ENCODE measurements around the gene EGFL7. TPM values are rescaled to one million over a fixed set of nuclear protein-coding genes. Genes with fewer than 3 reads are reported as not detected.

Gene EGFL7
- 56.2 and 58.7 TPM in 2 replicates for total RNA-seq

DNA sequence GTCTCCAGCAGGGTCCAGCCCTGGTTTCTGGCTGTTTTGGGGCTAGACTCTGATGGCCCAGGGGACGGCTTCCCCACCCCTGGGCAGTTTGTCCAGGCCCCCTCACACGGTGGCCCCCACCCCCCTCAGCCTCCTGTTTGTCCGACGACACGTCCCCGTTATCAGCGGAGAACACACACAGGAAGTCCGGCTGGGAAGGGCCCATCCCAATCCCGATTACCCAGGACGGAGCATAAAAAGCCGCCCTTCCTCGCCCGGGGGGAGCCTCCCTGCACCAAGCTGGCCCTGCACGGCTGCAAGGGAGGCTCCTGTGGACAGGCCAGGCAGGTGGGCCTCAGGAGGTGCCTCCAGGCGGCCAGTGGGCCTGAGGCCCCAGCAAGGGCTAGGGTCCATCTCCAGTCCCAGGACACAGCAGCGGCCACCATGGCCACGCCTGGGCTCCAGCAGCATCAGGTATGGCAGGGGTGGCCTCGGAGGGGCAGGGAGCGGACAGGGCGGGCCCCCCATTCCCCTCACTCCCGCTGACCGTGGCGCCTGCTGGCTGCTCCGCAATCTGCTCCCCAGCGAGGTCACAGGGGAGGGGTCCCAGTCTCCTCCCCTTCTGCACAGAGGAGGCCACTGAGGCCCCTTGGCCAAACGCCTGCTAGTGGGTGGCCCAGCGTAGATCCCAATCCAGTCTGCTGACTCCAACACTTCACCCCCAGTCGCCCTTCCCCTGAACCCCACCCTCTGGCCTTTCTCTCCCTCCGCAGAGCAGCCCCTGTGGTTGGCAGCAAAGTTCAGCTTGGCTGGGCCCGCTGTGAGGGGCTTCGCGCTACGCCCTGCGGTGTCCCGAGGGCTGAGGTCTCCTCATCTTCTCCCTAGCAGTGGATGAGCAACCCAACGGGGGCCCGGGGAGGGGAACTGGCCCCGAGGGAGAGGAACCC is at the start of gene EGFL7:
Gene EGFL7 (plus strand): TSS at position 261 of the 926 bp plus-strand sequence. CDS start 5,367 bp downstream, outside the sequence.
- DNase-seq (ENCODE audit: low read depth), result no peak
- no peaks in the 10 kb centered on the region for H3K36me3 ChIP-seq (ENCODE audit: control insufficient read depth, insufficient read depth, low read length)
- TF ChIP-seq, protein P1, sequence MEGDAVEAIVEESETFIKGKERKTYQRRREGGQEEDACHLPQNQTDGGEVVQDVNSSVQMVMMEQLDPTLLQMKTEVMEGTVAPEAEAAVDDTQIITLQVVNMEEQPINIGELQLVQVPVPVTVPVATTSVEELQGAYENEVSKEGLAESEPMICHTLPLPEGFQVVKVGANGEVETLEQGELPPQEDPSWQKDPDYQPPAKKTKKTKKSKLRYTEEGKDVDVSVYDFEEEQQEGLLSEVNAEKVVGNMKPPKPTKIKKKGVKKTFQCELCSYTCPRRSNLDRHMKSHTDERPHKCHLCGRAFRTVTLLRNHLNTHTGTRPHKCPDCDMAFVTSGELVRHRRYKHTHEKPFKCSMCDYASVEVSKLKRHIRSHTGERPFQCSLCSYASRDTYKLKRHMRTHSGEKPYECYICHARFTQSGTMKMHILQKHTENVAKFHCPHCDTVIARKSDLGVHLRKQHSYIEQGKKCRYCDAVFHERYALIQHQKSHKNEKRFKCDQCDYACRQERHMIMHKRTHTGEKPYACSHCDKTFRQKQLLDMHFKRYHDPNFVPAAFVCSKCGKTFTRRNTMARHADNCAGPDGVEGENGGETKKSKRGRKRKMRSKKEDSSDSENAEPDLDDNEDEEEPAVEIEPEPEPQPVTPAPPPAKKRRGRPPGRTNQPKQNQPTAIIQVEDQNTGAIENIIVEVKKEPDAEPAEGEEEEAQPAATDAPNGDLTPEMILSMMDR (IDR thresholded peaks at IDR 0.05; ENCODE audit: insufficient read depth, low read length, poor library complexity, severe bottlenecking), result no peak
- peaks cover 39% of the 10 kb centered on the region for H3K27me3 ChIP-seq (ENCODE audit: control insufficient read depth, insufficient read depth, low read length)
- H3K4me3 ChIP-seq (ENCODE audit: low read depth, low read length), result no peak within 1 kb of the TSS

DNA sequence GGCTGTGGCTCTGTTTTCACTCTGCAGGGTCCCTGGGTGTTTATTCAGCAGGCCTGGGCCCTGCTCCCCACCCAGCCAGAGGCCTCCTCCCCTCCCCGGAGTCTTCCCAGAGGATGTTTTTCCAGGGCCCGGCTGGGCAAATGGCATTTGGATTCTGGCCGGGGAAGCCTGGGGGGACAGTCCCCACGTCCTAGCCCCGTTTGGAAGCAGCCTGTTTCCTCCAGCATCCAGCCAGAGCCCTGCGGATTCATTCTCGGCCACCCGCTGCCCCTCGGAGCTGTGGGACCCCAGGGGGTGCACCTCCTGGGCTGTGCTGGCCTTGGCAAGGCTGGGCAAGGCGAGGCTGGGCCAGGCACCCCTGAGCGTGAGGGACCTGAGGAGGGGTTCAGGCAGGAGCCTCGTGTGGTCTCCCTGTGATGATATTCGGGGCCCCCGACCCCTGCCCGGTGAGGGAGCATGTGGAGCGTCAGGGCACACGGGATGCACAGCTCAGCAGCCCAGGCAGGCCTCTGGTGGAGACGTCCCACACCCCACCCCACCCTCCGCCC is 48.8 kb upstream of the EGFL7 start:
- H3K36me3 ChIP-seq (ENCODE audit: control insufficient read depth, insufficient read depth, low read length), result no peaks in the 10 kb centered on the region
- no peak overlapping the region for H3K4me3 ChIP-seq (ENCODE audit: low read depth, low read length)
- TF ChIP-seq, protein P1 (IDR thresholded peaks at IDR 0.05; ENCODE audit: insufficient read depth, low read length, poor library complexity, severe bottlenecking), result no peak
- peaks cover 23% of the 10 kb centered on the region for H3K27me3 ChIP-seq (ENCODE audit: control insufficient read depth, insufficient read depth, low read length)
- DNase-seq (ENCODE audit: low read depth), result no peak

DNA sequence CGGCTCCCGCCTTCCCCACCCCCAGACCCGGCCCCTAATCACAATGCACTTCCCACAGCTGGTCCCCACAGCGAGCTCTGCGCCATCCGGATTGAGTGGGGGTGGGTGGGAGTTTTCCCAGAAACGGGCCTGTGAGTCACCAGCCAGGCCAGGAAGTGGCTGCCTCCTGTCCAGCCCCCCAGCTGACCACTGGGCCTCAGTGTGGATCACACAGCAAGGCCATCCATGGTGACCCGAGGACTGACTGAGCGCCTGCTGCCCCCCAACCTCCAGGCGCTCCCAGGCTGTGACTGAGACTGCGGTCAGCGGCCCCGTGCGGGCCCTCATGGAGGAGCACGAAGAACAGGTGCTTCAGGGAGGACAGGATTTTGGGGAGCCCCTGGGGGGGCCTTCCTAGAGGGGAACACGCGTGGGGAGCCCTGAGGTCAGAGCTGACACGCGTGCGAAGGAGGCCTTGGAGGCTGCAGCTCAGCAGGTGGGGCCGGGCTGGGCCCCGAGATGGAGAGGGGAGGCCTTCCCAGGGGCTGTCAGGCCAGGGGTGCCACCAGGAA is 48.3 kb upstream of the EGFL7 start:
- TF ChIP-seq, protein P1 (IDR thresholded peaks at IDR 0.05; ENCODE audit: insufficient read depth, low read length, poor library complexity, severe bottlenecking), result no peak
- no peak for DNase-seq (ENCODE audit: low read depth)
- no peaks in the 10 kb centered on the region for H3K36me3 ChIP-seq (ENCODE audit: control insufficient read depth, insufficient read depth, low read length)
- peaks cover 17% of the 10 kb centered on the region for H3K27me3 ChIP-seq (ENCODE audit: control insufficient read depth, insufficient read depth, low read length)
- no peak overlapping the region for H3K4me3 ChIP-seq (ENCODE audit: low read depth, low read length)

DNA sequence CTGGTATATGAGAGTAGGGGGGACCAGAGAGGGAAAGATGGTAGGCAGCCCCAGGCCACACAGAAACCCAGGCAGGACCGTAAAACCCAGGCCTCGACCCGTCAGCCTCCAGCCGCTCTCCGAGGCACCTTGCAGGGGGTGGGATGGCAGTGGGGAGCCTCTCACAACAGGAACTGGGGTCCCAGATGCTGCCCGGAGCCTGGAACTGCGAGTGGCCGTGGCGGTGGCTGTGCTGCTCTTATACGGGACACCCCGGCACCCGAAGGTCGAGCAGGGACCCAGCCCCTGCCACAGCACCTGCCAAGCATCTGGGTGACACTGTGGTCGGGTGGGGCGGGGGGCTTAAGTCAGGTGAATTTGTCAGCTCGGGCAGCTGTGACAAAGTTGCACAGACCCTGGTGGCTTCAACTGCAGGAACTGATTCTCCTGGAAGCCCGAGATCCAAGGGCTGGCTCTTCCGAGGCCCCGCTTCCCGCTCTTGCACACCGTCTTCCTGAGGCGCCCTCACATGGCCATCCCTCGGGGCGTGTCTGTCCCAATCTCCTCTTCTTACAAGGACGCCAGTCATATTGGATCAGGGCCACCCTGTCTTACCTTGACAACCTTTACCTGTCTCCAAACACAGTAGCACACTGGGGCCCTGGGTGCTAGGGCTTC is 47.6 kb upstream of the EGFL7 start:
- no peak for DNase-seq (ENCODE audit: low read depth)
- Histone ChIP-seq H3K36me3 (ENCODE audit: control insufficient read depth, insufficient read depth, low read length) (no peaks in the 10 kb centered on the region), H3K4me3 (ENCODE audit: low read depth, low read length) (no peak overlapping the region), H3K27me3 (ENCODE audit: control insufficient read depth, insufficient read depth, low read length) (peaks cover 11% of the 10 kb centered on the region)
- TF ChIP-seq, protein P1 (IDR thresholded peaks at IDR 0.05; ENCODE audit: insufficient read depth, low read length, poor library complexity, severe bottlenecking), result no peak

DNA sequence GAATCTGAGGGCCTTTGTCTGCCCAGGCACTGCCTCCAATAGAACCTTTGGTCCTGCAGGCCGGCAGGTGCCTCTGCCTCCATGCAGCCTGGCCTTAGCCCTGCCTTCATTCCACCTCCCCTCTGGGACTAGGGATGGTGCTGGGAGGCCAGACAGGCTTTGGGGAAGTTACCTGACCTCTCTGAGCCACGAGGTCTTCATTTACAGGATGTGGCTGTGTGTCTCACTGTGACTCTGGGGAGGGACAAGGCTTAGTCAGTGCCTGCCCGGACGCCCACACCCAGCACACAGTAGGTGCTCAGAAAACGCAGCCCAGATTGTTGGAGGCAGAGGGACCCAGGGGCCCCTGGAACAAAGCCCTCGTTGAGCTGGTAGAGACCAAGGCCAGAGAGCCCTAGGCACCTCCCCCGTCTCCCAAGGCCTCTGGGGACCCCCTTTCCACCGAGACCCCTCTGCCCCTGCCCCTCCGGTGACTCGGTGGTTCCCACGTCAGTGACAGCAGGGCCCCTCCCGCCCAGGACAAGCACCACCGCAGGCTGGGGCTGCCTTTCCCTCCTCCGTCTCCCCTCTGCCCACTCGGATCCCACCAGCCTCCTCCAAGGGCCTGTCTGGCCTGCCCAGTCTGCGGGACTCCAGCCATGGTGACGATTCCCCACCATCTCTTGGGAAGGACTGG is 46.9 kb upstream of the EGFL7 start:
- peaks cover 7% of the 10 kb centered on the region for H3K27me3 ChIP-seq (ENCODE audit: control insufficient read depth, insufficient read depth, low read length)
- no peaks in the 10 kb centered on the region for H3K36me3 ChIP-seq (ENCODE audit: control insufficient read depth, insufficient read depth, low read length)
- TF ChIP-seq, protein P1 (IDR thresholded peaks at IDR 0.05; ENCODE audit: insufficient read depth, low read length, poor library complexity, severe bottlenecking), result no peak
- no peak for DNase-seq (ENCODE audit: low read depth)
- H3K4me3 ChIP-seq (ENCODE audit: low read depth, low read length), result no peak overlapping the region

Data from kidney epithelial cell (primary cell).